Uterus (tissue), 4 donors: ENCODE measurements around the gene CDC42EP4. TPM values are rescaled to one million over a fixed set of nuclear protein-coding genes. Genes with fewer than 3 reads are reported as not detected.

Source experiments
- DNase-seq, 2 donors: peaks; one replicate each; pipeline ENCODE4 v3.0.0-alpha.2; 2019 to 2020
- H3K27ac ChIP-seq, 2 donors: fragments of 200-600 bp; sonication (generic); 1 replicate in 1 of 2; 2 replicates in 1 of 2; pipeline ENCODE4 v1.5.1; 2016 to 2018
- H3K27me3 ChIP-seq, 2 donors: fragments of 200-600 bp; sonication (generic); one replicate each; pipeline ENCODE4 v1.5.1; 2018 to 2019; ENCODE audit warnings: control low read depth in 1 of 2
- H3K36me3 ChIP-seq, 2 donors: fragments of 200-600 bp; sonication (generic); one replicate each; pipeline ENCODE4 v1.5.1; 2019; ENCODE audit warnings: control low read depth in 1 of 2
- H3K4me1 ChIP-seq, 2 donors: fragments of 200-600 bp; sonication (generic); one replicate each; pipeline ENCODE4 v1.5.1; 2018 to 2019; ENCODE audit warnings: control low read depth in 1 of 2
- H3K4me3 ChIP-seq, 2 donors: fragments of 200-600 bp; sonication (generic); 1 replicate in 1 of 2; 2 replicates in 1 of 2; pipeline ENCODE4 v1.5.1; 2018 to 2019; ENCODE audit warnings: mild to moderate bottlenecking in 1 of 2
- H3K9me3 ChIP-seq, 2 donors: fragments of 200-600 bp; sonication (generic); one replicate each; pipeline ENCODE4 v1.5.1; 2019; ENCODE audit warnings: control low read depth in 1 of 2
- POLR2A ChIP-seq, 2 donors: fragments of 450-650 bp; IDR thresholded peaks; one replicate each; pipeline ENCODE4 v1.6.1; 2016; ENCODE audit warnings: antibody characterized with exemption in 2 of 2, mild to moderate bottlenecking in 1 of 2, moderate library complexity in 1 of 2
- intact Hi-C: fragments of 100-400 bp; cut with DNase I; formaldehyde crosslinking; loops from one replicate; pipeline ENCODE4 v1.15.1; 2023; ENCODE audit warnings: low total_unique reads
- total RNA-seq, 4 donors: library from RNA; depleted of rRNA in 3 of 4; stranded (reverse); fragments of >200 nt in 3 of 4; gene quantifications; one replicate each; pipeline versions ENCODE4 v1.1.0 to v1.2.4, GENCODE V29; 2014 to 2023
- TF ChIP-seq, protein P1 (sequence below), 4 experiments: fragments of 200-600 bp in 2 of 4; fragments of 450-650 bp in 2 of 4; sonication (generic) in 2 of 4; IDR thresholded peaks; one replicate each; pipeline ENCODE4 v1.5.1; 2016 to 2019; ENCODE audit warnings: antibody characterized with exemption in 4 of 4, mild to moderate bottlenecking in 2 of 4, moderate library complexity in 1 of 4
- donor health status: DM: yes; HTN: yes; CAD: no.

CDC42EP4 gene
- total RNA-seq, 4 donors from 2014 or later = 26.6 to 131 (median 70.7) TPM

DNA sequence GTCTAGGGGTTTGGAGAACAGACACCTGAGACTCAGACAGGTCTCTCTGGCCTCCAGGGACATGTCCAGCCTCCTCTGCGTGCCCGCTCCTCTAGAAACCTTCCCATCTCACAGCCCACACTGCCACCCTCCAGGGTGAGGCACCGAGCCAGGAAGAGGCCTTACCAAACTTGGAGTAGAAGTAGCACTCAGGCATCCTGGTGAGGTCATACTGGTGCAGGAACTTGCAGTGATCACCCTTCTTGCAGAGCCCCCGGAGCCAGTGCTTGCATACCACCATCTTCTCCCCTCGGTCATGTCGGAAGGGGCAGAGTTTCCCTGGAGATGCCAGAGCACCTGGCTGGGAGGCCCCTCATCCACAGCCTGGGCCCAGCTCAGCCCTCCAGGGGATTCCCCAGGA, 54.3 kb downstream of the CDC42EP4 start:
- H3K4me1 ChIP-seq = no peaks in the 10 kb centered on the region
- TF ChIP-seq, protein P1, sequence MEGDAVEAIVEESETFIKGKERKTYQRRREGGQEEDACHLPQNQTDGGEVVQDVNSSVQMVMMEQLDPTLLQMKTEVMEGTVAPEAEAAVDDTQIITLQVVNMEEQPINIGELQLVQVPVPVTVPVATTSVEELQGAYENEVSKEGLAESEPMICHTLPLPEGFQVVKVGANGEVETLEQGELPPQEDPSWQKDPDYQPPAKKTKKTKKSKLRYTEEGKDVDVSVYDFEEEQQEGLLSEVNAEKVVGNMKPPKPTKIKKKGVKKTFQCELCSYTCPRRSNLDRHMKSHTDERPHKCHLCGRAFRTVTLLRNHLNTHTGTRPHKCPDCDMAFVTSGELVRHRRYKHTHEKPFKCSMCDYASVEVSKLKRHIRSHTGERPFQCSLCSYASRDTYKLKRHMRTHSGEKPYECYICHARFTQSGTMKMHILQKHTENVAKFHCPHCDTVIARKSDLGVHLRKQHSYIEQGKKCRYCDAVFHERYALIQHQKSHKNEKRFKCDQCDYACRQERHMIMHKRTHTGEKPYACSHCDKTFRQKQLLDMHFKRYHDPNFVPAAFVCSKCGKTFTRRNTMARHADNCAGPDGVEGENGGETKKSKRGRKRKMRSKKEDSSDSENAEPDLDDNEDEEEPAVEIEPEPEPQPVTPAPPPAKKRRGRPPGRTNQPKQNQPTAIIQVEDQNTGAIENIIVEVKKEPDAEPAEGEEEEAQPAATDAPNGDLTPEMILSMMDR (IDR thresholded peaks at IDR 0.05) = no peak
- TF ChIP-seq POLR2A (IDR thresholded peaks at IDR 0.05) = no peak
- H3K9me3 ChIP-seq = no peaks in the 10 kb centered on the region
- DNase-seq = peak in 1 of 2 donors; percentile 33
- H3K4me3 ChIP-seq = no peak overlapping the region
- no peak overlapping the region for H3K27ac ChIP-seq
- H3K36me3 ChIP-seq = no peaks in the 10 kb centered on the region
- no peaks in the 10 kb centered on the region for H3K27me3 ChIP-seq
- intact Hi-C loops = loop anchor here (2.0 to 10.0 kb wide), 2 partner anchors 57 to 111 kb away; partner anchors contain the start of gene CDC42EP4

DNA sequence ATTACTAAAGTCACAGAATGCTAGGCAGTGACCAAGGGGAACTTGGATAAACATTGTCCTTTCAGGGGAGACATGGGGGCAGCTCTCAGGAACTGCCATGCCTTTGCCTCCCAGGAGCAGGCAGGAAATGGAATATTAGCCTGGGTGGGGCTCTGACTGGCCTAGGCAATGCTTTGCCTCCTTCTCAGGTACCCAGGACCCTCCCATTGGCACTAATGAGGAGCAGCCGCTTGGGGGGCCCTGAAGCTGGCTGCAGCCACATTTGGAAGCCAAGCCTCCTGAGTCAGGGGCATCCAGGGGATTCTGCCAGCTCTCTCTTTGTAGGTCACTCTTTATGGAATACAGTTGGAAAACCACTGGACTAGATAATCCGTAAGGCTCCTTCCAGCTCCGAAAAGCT, 55.6 kb downstream of the CDC42EP4 start:
- H3K9me3 ChIP-seq = no peaks in the 10 kb centered on the region
- no peak overlapping the region for H3K4me3 ChIP-seq
- H3K36me3 ChIP-seq = no peaks in the 10 kb centered on the region
- H3K27me3 ChIP-seq = no peaks in the 10 kb centered on the region
- no peaks in the 10 kb centered on the region for H3K4me1 ChIP-seq
- H3K27ac ChIP-seq = no peak overlapping the region
- intact Hi-C loops = loop anchor here (2.0 to 10.0 kb wide), 2 partner anchors 59 to 113 kb away; partner anchors contain the start of gene CDC42EP4
- TF ChIP-seq, protein P1 (IDR thresholded peaks at IDR 0.05) = no peak
- TF ChIP-seq POLR2A (IDR thresholded peaks at IDR 0.05) = no peak
- DNase-seq = no peak

DNA sequence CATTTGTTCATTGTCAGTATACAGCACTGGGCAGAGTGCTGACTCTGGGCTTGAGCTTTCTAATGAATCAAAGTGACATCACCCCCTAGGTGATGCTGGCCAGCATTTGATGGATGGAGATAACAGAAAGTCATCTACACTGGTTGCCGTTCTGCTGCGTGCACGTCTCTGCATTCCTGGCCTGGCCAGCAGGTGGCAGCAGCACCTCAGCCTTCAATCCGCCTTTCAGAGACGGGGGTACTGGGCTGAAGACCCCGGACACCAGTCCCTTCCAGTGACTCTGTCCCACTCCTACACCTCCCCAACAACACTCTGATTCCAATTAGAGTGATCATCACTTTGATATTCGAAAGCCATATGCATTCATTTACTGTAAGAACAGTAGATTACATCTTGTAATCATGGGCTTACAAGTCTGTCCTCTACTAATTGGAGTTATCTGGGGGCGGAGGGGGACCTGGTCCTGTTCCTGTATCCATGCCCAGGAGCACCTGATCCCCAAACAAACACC, 56.1 kb downstream of the CDC42EP4 start:
- no peaks in the 10 kb centered on the region for H3K9me3 ChIP-seq
- DNase-seq = peak; percentile 62 to 63
- H3K4me1 ChIP-seq = no peaks in the 10 kb centered on the region
- H3K27me3 ChIP-seq = no peaks in the 10 kb centered on the region
- H3K36me3 ChIP-seq = no peaks in the 10 kb centered on the region
- peak in 1 of 2 donors; percentile 15 for TF ChIP-seq POLR2A (IDR thresholded peaks at IDR 0.05)
- TF ChIP-seq, protein P1 (IDR thresholded peaks at IDR 0.05) = peak; percentile 97 to 99 (median 98)
- no peak overlapping the region for H3K27ac ChIP-seq
- intact Hi-C loops = loop anchor here (2.0 to 10.0 kb wide), 2 partner anchors 59 to 113 kb away; partner anchors contain the start of gene CDC42EP4
- H3K4me3 ChIP-seq = no peak overlapping the region

DNA sequence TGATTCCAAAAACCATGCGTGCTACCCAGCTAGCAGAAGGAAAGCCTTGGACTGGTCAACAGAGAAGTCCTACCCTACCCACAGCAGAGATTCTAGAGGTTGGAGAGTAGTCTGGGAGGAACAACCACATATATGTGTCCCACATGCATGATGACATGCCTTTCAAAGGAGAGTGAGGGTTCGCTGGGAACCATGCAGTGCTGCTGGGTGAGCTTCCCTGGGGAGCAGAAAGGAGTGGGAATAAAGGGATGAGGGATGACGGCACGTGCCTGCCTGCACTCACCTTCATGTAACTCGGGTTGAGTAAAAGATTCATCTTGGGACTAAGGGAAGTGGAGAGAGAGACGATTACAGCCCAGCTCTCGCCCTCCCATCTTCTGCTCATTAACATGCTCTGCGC, 59.9 kb downstream of the CDC42EP4 start:
- no peaks in the 10 kb centered on the region for H3K4me1 ChIP-seq
- no peaks in the 10 kb centered on the region for H3K27me3 ChIP-seq
- H3K9me3 ChIP-seq = no peaks in the 10 kb centered on the region
- no peak overlapping the region for H3K27ac ChIP-seq
- TF ChIP-seq, protein P1 (IDR thresholded peaks at IDR 0.05) = no peak
- TF ChIP-seq POLR2A (IDR thresholded peaks at IDR 0.05) = no peak
- H3K36me3 ChIP-seq = no peaks in the 10 kb centered on the region
- H3K4me3 ChIP-seq = no peak overlapping the region
- no peak for DNase-seq
- intact Hi-C loops = loop anchor here (10.0 kb wide), 1 partner anchor 63 kb away; the partner anchor contains the start of gene CDC42EP4

DNA sequence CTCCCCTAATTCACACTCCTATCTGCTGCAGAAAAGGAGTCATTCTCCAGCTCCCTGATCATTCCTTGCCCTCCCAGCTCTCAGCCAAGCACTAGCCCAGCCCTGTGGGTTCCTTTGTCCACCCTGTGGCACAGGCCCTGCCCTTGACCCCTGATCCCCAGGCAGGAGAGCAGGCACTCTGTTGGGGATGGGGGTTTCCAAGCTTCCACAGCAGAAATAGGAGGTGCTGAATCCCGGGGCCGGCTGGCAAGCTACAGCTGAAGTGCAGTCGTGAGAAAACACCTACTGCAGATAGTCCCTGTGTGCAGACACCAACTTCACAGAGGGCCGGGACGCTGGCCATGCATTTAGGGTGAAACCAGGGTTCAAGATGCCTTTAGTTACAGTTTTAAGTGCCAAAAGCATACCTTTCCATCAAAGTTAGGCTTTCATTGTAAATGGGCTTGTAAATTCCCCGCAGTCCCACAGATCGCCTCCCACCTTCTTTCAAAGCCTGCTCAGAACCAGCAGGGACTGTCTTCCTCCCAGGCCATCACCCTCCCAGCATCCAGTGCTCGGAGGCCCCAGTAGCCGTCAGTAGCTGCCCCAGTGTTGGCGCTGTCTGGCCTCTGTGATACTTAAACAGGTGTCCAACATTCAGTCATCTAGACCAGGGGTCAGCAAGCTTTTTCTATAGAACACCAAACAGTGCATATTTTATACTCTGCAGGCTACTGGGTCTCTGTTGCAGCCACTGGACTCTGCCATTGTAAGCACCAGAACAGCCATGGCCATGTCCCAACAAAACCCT, 60.8 kb downstream of the CDC42EP4 start:
- intact Hi-C loops = loop anchor here (10.0 kb wide), 1 partner anchor 64 kb away; the partner anchor contains the start of gene CDC42EP4
- TF ChIP-seq, protein P1 (IDR thresholded peaks at IDR 0.05) = no peak
- no peak for TF ChIP-seq POLR2A (IDR thresholded peaks at IDR 0.05)
- no peak for DNase-seq
- no peak overlapping the region for H3K4me3 ChIP-seq
- no peaks in the 10 kb centered on the region for H3K9me3 ChIP-seq
- no peaks in the 10 kb centered on the region for H3K27me3 ChIP-seq
- H3K4me1 ChIP-seq = no peaks in the 10 kb centered on the region
- no peak overlapping the region for H3K27ac ChIP-seq
- no peaks in the 10 kb centered on the region for H3K36me3 ChIP-seq
